ENCODE measurements around the gene GHDC.

GRCh38 chr17:42198897-42199296, 4.6 kb upstream of the GHDC start:
- TF ChIP-seq GATA2 (IDR thresholded peaks at IDR 0.05; ENCODE audit: low read depth, low read length): no peak
- TF ChIP-seq GATA3 (IDR thresholded peaks at IDR 0.05; ENCODE audit: low read depth, low read length): no peak
